Stimulated activated CD8-positive, alpha-beta memory T cell treated with anti-CD3 and anti-CD28 coated beads, Interleukin-15, amount 100 ng/mL, for 4 hours (primary cell): Measurements from ENCODE around the gene AMER1.

Source experiments
- DNase-seq, 2 donors: peaks; one replicate each; pipeline ENCODE4 v3.0.0-alpha.2; 2020; ENCODE audit warnings: low read depth in 2 of 2

The AMER1 gene

GRCh38 chrX:64184396-64184795 lies 21.1 kb downstream of the AMER1 start:
- DNase-seq, result no peak

GRCh38 chrX:64182208-64182607 lies 23.3 kb downstream of the AMER1 start:
- no peak for DNase-seq

GRCh38 chrX:64176876-64177275 lies 28.6 kb downstream of the AMER1 start:
- no peak for DNase-seq

GRCh38 chrX:64169988-64170387 lies 35.5 kb downstream of the AMER1 start:
- no peak for DNase-seq

- DNase-seq, result no peak
Observed at GRCh38 chrX:64152857-64153256, 52.7 kb downstream of the AMER1 start.

- no peak for DNase-seq
Observed at GRCh38 chrX:64151911-64152310, 53.6 kb downstream of the AMER1 start.

- DNase-seq, result no peak
Observed at GRCh38 chrX:64150775-64151174, 54.7 kb downstream of the AMER1 start.
